Right hindlimb (tissue), 1 donor: ENCODE results near the gene CXCL9.
"Not testable (repeated sequence)": the region's sequence is repeated elsewhere in the genome, so short reads cannot be mapped to it uniquely, and the experiment has no call there.

Experiments
- DNase-seq: peaks from one replicate; pipeline ENCODE4 v3.0.0-alpha.2; 2018

CXCL9 gene

GRCh38 chr4:76007089-76007862 lies at the start of gene CXCL9:
Gene CXCL9, minus strand, starts transcription at chr4:76007509. Its CDS starts 60 bp downstream, at chr4:76007449.
- no peak for DNase-seq

GRCh38 chr4:76055421-76055820 lies 48.1 kb upstream of the CXCL9 start:
- no peak for DNase-seq

GRCh38 chr4:76055016-76055415 lies 47.7 kb upstream of the CXCL9 start:
- no peak for DNase-seq

GRCh38 chr4:76053730-76054129 lies 46.4 kb upstream of the CXCL9 start:
- no peak for DNase-seq

GRCh38 chr4:76050560-76051050 lies 43.3 kb upstream of the CXCL9 start:
- not testable (repeated sequence) for DNase-seq

GRCh38 chr4:76049860-76050416 lies 42.6 kb upstream of the CXCL9 start:
- not testable (repeated sequence) for DNase-seq

- DNase-seq: not testable (repeated sequence)
These were observed 37.4 kb upstream of the CXCL9 start for GRCh38 chr4:76044686-76045085.

- DNase-seq: not testable (repeated sequence)
These were observed 36.0 kb upstream of the CXCL9 start for GRCh38 chr4:76043306-76043705.

GRCh38 chr4:76042241-76042998 lies 35.1 kb upstream of the CXCL9 start:
- not testable (repeated sequence) for DNase-seq

- DNase-seq: no peak
These were observed 29.5 kb upstream of the CXCL9 start for GRCh38 chr4:76036855-76037254.

- DNase-seq: no peak
These were observed 28.6 kb upstream of the CXCL9 start, which contains the start of gene CXCL11 for GRCh38 chr4:76035799-76036380. Gene CXCL11, minus strand, starts transcription at chr4:76036070. Its CDS starts 83 bp downstream, at chr4:76035987.

GRCh38 chr4:76035141-76035540 lies 27.8 kb upstream of the CXCL9 start:
- DNase-seq: no peak

- DNase-seq: no peak
These were observed 22.0 kb upstream of the CXCL9 start for GRCh38 chr4:76029300-76029699.

GRCh38 chr4:76028350-76028765 lies 21.0 kb upstream of the CXCL9 start:
- no peak for DNase-seq

GRCh38 chr4:76024065-76024464 lies 16.8 kb upstream of the CXCL9 start:
- no peak for DNase-seq

- no peak for DNase-seq
These were observed 16.1 kb upstream of the CXCL9 start, which contains the start of gene CXCL10 for GRCh38 chr4:76023389-76023788. Gene CXCL10, minus strand, starts transcription at chr4:76023497. Its CDS starts 66 bp downstream, at chr4:76023431.

- DNase-seq: no peak
These were observed 15.4 kb upstream of the CXCL9 start for GRCh38 chr4:76022677-76023076.

GRCh38 chr4:76022031-76022430 lies 14.7 kb upstream of the CXCL9 start:
- no peak for DNase-seq

- DNase-seq: no peak
These were observed 9.9 kb upstream of the CXCL9 start for GRCh38 chr4:76017056-76017686.

GRCh38 chr4:76016393-76016792 lies 9.1 kb upstream of the CXCL9 start:
- DNase-seq: no peak

GRCh38 chr4:76013540-76013939 lies 6.2 kb upstream of the CXCL9 start:
- no peak for DNase-seq

- DNase-seq: no peak
These were observed 5.1 kb upstream of the CXCL9 start for GRCh38 chr4:76012388-76012801.
